Neutrophil (primary cell): ENCODE measurements around the gene DTX1.

ENCODE experiments used
- H3K27ac ChIP-seq: fragments of 200-600 bp; sonication (generic); 2 replicates; pipeline ENCODE4 v1.5.1; 2016; ENCODE audit warnings: mild to moderate bottlenecking, moderate library complexity
- H3K27me3 ChIP-seq: fragments of 200-600 bp; sonication (generic); 2 replicates; pipeline ENCODE4 v1.6.0; 2016; ENCODE audit warnings: mild to moderate bottlenecking
- H3K36me3 ChIP-seq: fragments of 200-600 bp; sonication (generic); 2 replicates; pipeline ENCODE4 v1.5.1; 2017
- H3K4me1 ChIP-seq, 2 experiments: fragments of 200-600 bp in 1 of 2; sonication (generic) in 1 of 2; 1 replicate in 1 of 2; 2 replicates in 1 of 2; pipeline versions ENCODE4 v1.5.1 to v1.6.1; 2013 to 2016; ENCODE audit warnings: low read depth in 1 of 2, low read length in 1 of 2, mild to moderate bottlenecking in 1 of 2, moderate library complexity in 1 of 2; ENCODE audit not compliant: control insufficient read depth in 1 of 2, insufficient read depth in 1 of 2
- H3K4me3 ChIP-seq, 2 experiments: fragments of 200-600 bp in 1 of 2; sonication (generic) in 1 of 2; 1 replicate in 1 of 2; 2 replicates in 1 of 2; pipeline ENCODE4 v1.5.1; 2013 to 2016; ENCODE audit warnings: low read depth in 1 of 2, low read length in 1 of 2, mild to moderate bottlenecking in 1 of 2, moderate library complexity in 1 of 2
- H3K9me3 ChIP-seq: fragments of 200-600 bp; sonication (generic); 2 replicates; pipeline ENCODE4 v1.5.1; 2016
- TF ChIP-seq, protein P1 (sequence below): fragments of 200-600 bp; sonication (generic); IDR thresholded peaks from 2 replicates; pipeline ENCODE4 v1.5.1; 2016; ENCODE audit warnings: antibody characterized with exemption

The DTX1 gene

GRCh38 chr12:113075137-113075683 is 18.7 kb downstream of the DTX1 start:
- Histone ChIP-seq H3K4me1 (no peaks in the 10 kb centered on the region), H3K36me3 (no peaks in the 10 kb centered on the region), H3K27me3 (peaks cover 58% of the 10 kb centered on the region), H3K27ac (no peak overlapping the region), H3K4me3 (no peak overlapping the region), H3K9me3 (no peaks in the 10 kb centered on the region)
- TF ChIP-seq, protein P1, sequence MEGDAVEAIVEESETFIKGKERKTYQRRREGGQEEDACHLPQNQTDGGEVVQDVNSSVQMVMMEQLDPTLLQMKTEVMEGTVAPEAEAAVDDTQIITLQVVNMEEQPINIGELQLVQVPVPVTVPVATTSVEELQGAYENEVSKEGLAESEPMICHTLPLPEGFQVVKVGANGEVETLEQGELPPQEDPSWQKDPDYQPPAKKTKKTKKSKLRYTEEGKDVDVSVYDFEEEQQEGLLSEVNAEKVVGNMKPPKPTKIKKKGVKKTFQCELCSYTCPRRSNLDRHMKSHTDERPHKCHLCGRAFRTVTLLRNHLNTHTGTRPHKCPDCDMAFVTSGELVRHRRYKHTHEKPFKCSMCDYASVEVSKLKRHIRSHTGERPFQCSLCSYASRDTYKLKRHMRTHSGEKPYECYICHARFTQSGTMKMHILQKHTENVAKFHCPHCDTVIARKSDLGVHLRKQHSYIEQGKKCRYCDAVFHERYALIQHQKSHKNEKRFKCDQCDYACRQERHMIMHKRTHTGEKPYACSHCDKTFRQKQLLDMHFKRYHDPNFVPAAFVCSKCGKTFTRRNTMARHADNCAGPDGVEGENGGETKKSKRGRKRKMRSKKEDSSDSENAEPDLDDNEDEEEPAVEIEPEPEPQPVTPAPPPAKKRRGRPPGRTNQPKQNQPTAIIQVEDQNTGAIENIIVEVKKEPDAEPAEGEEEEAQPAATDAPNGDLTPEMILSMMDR: no peak

DNA sequence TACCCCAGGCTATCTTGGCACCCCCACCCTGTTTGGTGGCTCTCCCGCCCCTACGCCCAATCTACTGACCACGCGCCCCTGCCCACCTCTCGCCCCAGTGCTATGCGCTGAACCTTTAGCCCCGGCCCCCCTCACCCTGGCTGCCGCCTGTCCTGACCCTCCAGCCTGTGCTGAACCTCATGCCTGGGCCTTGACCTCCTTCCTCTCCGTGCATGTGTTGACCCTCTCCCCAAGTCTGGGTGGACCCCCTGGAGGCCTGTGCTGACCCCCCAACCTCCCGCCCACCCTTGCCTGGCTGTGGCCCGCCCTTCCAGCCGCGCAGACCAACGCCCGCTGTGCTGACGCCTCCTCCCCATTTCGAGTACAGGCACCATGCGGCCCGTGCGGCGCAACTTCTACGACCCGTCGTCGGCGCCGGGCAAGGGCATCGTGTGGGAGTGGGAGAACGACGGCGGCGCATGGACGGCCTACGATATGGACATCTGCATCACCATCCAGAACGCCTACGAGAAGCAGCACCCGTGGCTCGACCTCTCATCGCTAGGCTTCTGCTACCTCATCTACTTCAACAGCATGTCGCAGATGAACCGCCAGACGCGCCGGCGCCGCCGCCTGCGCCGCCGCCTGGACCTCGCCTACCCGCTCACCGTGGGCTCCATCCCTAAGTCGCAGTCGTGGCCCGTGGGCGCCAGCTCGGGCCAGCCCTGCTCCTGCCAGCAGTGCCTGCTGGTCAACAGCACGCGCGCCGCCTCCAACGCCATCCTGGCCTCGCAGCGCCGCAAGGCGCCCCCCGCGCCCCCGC is 20.7 kb downstream of the DTX1 start:
- H3K27ac ChIP-seq: no peak overlapping the region

GRCh38 chr12:113077859-113078255 is 21.3 kb downstream of the DTX1 start:
- peaks cover 72% of the 10 kb centered on the region for H3K27me3 ChIP-seq
- no peaks in the 10 kb centered on the region for H3K4me1 ChIP-seq

More for the DNA sequence above, 20.7 kb downstream of the DTX1 start:
- TF ChIP-seq, protein P1: no peak
- no peak overlapping the region for H3K4me3 ChIP-seq
- no peaks in the 10 kb centered on the region for H3K36me3 ChIP-seq
- H3K4me1 ChIP-seq: no peaks in the 10 kb centered on the region
- H3K9me3 ChIP-seq: no peaks in the 10 kb centered on the region
- H3K27me3 ChIP-seq: peaks cover 72% of the 10 kb centered on the region

GRCh38 chr12:113081873-113082272 is 25.3 kb downstream of the DTX1 start:
- no peaks in the 10 kb centered on the region for H3K9me3 ChIP-seq
- TF ChIP-seq, protein P1: no peak
- H3K36me3 ChIP-seq: no peaks in the 10 kb centered on the region
- H3K27ac ChIP-seq: no peak overlapping the region
- no peak overlapping the region for H3K4me3 ChIP-seq
- no peaks in the 10 kb centered on the region for H3K4me1 ChIP-seq
- H3K27me3 ChIP-seq: peaks cover 69% of the 10 kb centered on the region

More at GRCh38 chr12:113077859-113078255, 21.3 kb downstream of the DTX1 start:
- Histone ChIP-seq H3K36me3 (no peaks in the 10 kb centered on the region), H3K4me3 (no peak overlapping the region), H3K9me3 (no peaks in the 10 kb centered on the region), H3K27ac (no peak overlapping the region)
- TF ChIP-seq, protein P1: no peak

GRCh38 chr12:113082486-113083148 is 26.1 kb downstream of the DTX1 start:
- H3K9me3 ChIP-seq: no peaks in the 10 kb centered on the region
- no peak overlapping the region for H3K4me3 ChIP-seq
- H3K4me1 ChIP-seq: no peaks in the 10 kb centered on the region
- H3K36me3 ChIP-seq: no peaks in the 10 kb centered on the region
- TF ChIP-seq, protein P1: no peak
- no peak overlapping the region for H3K27ac ChIP-seq
- peaks cover 69% of the 10 kb centered on the region for H3K27me3 ChIP-seq
